Urinary bladder (tissue), 4 donors: ENCODE data around the gene PAX6. TPM values are rescaled to one million over a fixed set of nuclear protein-coding genes. Genes with fewer than 3 reads are reported as not detected.
"Not testable (repeated sequence)": the region's sequence is repeated elsewhere in the genome, so short reads cannot be mapped to it uniquely, and the experiment has no call there.

Source experiments
- DNase-seq: peaks from one replicate; pipeline ENCODE4 v3.0.0-alpha.2; 2015; ENCODE audit errors: extremely low spot score
- H3K27ac ChIP-seq: one replicate; pipeline ENCODE4 v1.5.1; 2013; ENCODE audit warnings: low read depth, mild to moderate bottlenecking, moderate library complexity
- H3K36me3 ChIP-seq: one replicate; pipeline ENCODE4 v1.6.1; 2013; ENCODE audit warnings: mild to moderate bottlenecking, moderate library complexity; ENCODE audit not compliant: insufficient read depth
- H3K4me1 ChIP-seq: one replicate; pipeline ENCODE4 v1.6.1; 2013; ENCODE audit warnings: mild to moderate bottlenecking, moderate library complexity; ENCODE audit not compliant: insufficient read depth
- H3K4me3 ChIP-seq: one replicate; pipeline ENCODE4 v1.5.1; 2013; ENCODE audit warnings: low read depth, low read length
- WGBS: extraction: QIAGEN DNeasy Blood & Tissue Kit; methylation state at CpG from one replicate; pipeline ENCODE4 v1.1.7; 2013; 5-methylcytosine and 5-hydroxymethylcytosine counted together
- polyA plus RNA-seq: library from polyadenylated mRNA; stranded (reverse); fragments of 200-250 nt; gene quantifications from one replicate; pipeline ENCODE4 v1.2.3, GENCODE V29; 2013
- total RNA-seq: library from RNA; depleted of rRNA; stranded (reverse); fragments of >200 nt; gene quantifications from one replicate; pipeline ENCODE4 v1.2.3, GENCODE V29; 2014
- donor health status: healthy with polysubstance abuse.
- donor health status: healthy.

PAX6 gene
- total and polyA plus RNA-seq, 2 donors = not detected

DNA sequence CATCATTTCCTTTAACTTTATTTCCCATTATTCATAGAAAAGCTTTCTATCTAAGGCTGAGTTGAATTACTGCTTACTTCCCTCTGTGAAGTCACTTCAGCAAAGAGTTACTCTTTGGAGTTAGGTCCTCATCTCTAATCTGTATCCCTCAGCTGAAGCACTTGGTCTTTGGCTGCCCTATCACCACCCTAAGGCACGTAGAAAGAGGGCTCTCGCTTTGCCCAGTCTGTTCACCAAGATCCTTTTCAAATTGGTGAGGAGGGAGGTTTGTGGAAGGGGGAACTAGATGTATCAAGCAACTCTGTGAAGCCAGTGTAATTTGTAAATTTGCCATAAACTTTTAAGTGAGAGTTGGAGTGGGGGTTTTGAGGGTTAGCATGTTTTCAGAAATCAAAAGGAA lies 43.4 kb downstream of the PAX6 start:
- Histone ChIP-seq H3K4me1 (no peaks in the 10 kb centered on the region), H3K36me3 (no peaks in the 10 kb centered on the region), H3K27ac (no peak overlapping the region), H3K4me3 (no peak overlapping the region)
- no peak for DNase-seq
- 92% methylated on average over 2 of the region's 2 CpGs for WGBS

DNA sequence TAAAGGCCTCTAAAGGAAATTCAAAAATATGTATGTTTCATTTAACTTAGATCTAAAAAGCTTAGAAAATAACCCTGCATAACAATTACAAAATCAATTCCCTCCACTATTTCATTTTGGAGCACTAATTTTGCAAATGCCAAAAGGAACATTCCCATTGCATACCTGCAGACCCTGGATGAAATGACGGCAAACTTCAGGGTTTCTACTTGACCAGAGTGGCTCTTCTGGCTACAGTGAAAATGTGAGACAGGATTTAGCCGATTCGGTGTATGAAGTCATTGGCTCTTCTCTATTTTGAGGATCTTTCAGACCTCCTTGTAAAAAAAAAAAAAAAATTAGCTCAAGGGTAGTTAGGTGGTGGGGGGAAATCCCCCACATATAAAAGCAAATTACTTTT lies 44.1 kb downstream of the PAX6 start:
- no peak for DNase-seq
- Histone ChIP-seq H3K36me3 (no peaks in the 10 kb centered on the region), H3K27ac (no peak overlapping the region), H3K4me3 (no peak overlapping the region), H3K4me1 (no peaks in the 10 kb centered on the region)
- WGBS = 94% methylated on average over 3 of the region's 3 CpGs

DNA sequence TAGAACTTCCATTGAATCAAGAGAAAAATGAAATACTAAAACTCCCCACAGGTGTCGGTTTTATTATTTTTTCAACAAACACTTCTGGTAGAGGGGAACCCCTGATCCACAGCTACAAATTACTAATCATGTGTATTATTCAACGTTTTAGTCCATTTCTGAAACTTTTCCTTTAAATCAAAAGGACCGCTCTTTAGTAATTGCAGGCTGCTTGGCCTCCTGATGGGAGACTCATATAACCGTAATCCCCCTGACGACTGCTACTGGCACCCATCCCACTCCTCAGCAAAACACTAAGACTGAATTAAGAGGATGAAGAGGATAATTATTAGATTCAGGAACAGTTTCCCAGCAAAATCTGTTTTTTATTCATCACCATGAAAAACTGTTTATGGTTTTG lies 46.4 kb downstream of the PAX6 start:
- DNase-seq = no peak
- WGBS = 73% methylated on average over 5 of the region's 5 CpGs
- H3K27ac ChIP-seq = no peak overlapping the region

DNA sequence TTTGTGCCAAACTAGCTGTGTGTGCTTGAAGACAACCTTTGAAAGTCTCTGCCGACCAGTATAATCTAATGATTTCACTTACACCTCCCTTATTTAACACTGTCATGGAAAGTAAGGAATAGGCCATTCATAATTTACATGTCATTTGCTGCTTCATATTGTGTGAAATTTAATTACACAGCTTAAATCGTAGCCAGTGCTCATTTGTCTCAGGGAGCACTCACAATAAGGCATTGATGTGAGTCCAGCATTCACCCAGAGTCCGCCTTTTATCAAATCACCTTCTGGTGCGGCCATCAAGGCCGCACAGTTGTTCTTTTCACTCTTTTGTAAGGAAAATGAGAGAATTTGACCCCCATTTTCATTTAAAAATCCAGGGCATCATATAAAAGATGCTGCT lies 46.9 kb downstream of the PAX6 start:
- no peak overlapping the region for H3K27ac ChIP-seq
- no peaks in the 10 kb centered on the region for H3K36me3 ChIP-seq
- 93% methylated on average over 5 of the region's 5 CpGs for WGBS
- H3K4me1 ChIP-seq = no peaks in the 10 kb centered on the region
- H3K4me3 ChIP-seq = no peak overlapping the region
- no peak for DNase-seq

More for the DNA sequence above, 46.4 kb downstream of the PAX6 start:
- H3K4me3 ChIP-seq = no peak overlapping the region
- no peaks in the 10 kb centered on the region for H3K36me3 ChIP-seq
- no peaks in the 10 kb centered on the region for H3K4me1 ChIP-seq

DNA sequence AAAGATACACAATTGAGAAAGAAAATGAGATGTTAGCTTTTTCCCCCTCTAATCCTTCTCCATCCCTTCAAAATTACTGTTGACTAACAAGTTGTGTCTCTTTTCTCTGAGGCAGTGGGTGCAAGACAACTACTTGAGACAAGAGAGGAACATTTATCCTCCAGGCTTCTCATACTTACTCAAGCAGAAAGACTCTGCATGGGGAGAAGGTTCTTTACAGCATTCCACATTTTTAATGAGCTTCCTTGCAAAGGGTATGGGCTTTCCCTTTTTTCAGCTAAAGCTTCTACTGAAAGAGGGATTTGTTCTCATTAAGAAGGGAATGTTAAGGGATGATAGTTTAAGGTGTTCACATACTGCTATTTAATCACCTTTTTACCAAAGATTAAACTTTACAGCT lies 47.8 kb downstream of the PAX6 start:
- H3K36me3 ChIP-seq = no peaks in the 10 kb centered on the region
- H3K27ac ChIP-seq = no peak overlapping the region
- no peak for DNase-seq
- no peaks in the 10 kb centered on the region for H3K4me1 ChIP-seq
- H3K4me3 ChIP-seq = no peak overlapping the region

DNA sequence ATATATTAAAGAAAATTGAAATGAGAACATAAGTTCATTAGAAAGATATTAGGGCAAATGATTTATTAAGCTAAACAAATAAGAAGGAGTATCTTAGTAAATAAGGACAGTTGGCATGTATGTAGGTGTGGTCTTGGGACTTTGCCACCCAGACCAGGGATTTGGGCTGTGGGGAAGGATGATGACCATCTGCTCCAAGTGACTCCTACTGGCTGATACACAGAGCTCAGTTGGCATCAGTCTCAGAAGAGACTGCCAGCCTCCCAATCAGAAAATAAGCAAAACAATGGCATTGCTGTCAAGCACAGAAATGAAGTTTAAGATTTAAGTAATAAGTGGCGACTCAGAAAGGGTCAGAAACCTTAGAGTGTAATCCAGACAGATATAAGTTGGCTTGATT lies 49.5 kb downstream of the PAX6 start:
- 93% methylated on average over 1 of the region's 1 CpG for WGBS
- Histone ChIP-seq H3K36me3 (no peaks in the 10 kb centered on the region), H3K4me3 (no peak overlapping the region), H3K27ac (no peak overlapping the region), H3K4me1 (no peaks in the 10 kb centered on the region)
- no peak for DNase-seq

DNA sequence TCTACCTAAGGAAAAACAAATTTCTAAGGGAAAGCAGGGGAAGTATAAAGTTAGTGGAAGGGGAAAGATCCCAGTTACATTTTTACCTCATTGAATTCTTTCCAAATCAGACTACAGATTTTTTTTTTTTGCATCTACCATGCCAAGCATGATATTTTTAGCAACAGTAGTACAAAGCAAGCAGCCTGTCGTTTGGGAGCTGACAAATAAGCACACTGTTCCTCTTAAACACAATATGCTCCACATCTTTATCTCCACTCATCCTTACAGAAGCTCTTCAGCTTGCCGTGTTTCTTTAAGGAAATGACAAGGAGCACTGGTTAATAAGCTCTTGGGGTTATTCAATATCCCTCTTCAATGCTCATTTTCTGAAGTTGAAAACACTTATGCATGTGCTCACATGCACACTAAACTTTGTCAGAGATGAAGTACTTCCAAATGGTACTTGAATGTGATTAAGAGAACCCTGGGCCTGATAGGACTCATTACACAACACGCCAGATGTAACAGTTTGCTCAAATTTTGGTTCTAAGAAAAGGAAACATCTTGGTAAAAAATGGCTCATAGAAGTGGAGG lies 53.8 kb downstream of the PAX6 start:
- no peaks in the 10 kb centered on the region for H3K4me1 ChIP-seq
- no peak overlapping the region for H3K4me3 ChIP-seq
- H3K36me3 ChIP-seq = no peaks in the 10 kb centered on the region
- 39% methylated on average over 3 of the region's 3 CpGs for WGBS
- no peak for DNase-seq
- no peak overlapping the region for H3K27ac ChIP-seq

DNA sequence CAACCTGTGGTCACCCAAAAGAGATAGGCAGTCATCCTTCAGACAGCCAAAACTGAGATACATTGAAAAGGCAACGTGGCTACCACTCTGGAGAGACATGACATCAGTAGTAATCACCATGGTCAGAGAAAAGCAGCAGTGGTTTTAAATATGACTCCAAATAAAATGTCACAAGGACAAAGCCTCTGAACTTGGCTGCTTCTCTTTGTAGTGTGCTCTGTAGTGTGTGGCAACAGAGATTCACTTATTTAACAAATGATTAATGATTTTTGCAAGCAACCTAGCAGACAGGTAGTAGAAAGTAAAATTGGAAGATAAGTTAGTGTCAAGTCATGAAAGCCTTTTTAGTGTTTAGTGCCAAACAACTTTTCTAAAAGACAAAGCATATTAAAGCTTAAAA lies 63.5 kb downstream of the PAX6 start:
- H3K4me1 ChIP-seq = no peaks in the 10 kb centered on the region
- 41% methylated on average over 1 of the region's 1 CpG for WGBS
- DNase-seq = no peak
- H3K36me3 ChIP-seq = no peaks in the 10 kb centered on the region
- no peak overlapping the region for H3K27ac ChIP-seq
- no peak overlapping the region for H3K4me3 ChIP-seq

DNA sequence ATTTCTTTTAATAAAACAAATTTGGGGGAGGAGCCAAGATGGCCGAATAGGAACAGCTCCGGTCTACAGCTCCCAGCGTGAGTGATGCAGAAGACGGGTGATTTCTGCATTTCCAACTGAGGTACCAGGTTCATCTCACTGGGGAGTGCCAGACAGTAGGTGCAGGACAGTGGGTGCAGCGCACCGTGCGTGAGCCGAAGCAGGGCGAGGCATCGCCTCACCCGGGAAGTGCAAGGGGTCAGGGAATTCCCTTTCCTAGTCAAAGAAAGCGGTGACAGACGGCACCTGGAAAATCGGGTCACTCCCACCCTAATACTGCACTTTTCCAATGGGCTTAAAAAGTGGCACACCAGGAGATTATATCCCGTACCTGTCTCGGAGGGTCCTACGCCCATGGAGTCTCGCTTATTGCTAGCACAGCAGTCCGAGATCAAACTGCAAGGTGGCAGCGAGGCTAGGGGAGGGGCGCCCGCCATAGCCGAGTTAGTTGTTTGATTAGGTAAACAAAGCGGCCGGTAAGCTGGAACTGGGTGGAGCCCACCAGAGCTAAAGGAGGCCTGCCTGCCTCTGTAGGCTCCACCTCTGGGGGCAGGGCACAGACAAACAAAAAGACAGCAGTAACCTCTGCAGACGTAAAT lies 70.3 kb downstream of the PAX6 start:
- WGBS = 93% methylated on average over 26 of the region's 26 CpGs
- not testable (repeated sequence) for H3K36me3 ChIP-seq, H3K4me3 ChIP-seq, H3K4me1 ChIP-seq, H3K27ac ChIP-seq, DNase-seq

DNA sequence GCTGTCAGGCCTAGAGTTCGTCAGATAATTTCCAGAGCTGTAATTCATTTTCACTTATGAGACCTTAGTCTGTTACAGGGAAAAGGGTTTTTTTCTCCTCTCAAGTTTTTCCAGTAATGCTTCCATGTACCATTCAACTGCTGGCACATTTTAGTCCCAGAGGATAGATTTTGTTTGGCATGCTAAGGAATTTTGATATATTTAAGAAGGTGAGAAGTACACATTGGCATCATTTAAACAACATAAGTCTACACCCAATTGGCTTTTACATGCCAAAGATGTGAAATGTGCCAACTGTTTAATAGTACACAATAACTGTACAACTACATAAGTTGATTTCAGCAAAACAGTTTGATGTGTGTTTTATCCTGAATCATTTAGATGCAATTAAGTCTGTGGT lies 71.0 kb downstream of the PAX6 start:
- no peak overlapping the region for H3K4me3 ChIP-seq
- no peaks in the 10 kb centered on the region for H3K4me1 ChIP-seq
- H3K36me3 ChIP-seq = no peaks in the 10 kb centered on the region
- WGBS = 80% methylated on average over 1 of the region's 1 CpG
- no peak for DNase-seq
- no peak overlapping the region for H3K27ac ChIP-seq
